Vagina (tissue), 2 donors: ENCODE results near the gene EIPR1. TPM values are rescaled to one million over a fixed set of nuclear protein-coding genes. Genes with fewer than 3 reads are reported as not detected.

Experiments
- DNase-seq, 2 donors: peaks; one replicate each; pipeline ENCODE4 v3.0.0-alpha.2; 2017; ENCODE audit errors: extremely low spot score in 2 of 2
- H3K27ac ChIP-seq: fragments of 200-600 bp; sonication (generic); one replicate; pipeline ENCODE4 v1.5.1; 2019
- H3K27me3 ChIP-seq: fragments of 200-600 bp; sonication (generic); one replicate; pipeline ENCODE4 v1.5.1; 2019
- H3K36me3 ChIP-seq, 2 donors: fragments of 200-600 bp; sonication (generic); one replicate each; pipeline ENCODE4 v1.5.1; 2017 to 2019
- H3K4me1 ChIP-seq: fragments of 200-600 bp; sonication (generic); one replicate; pipeline ENCODE4 v1.5.1; 2019
- H3K4me3 ChIP-seq, 2 donors: fragments of 200-600 bp; sonication (generic); 1 replicate in 1 of 2; 2 replicates in 1 of 2; pipeline ENCODE4 v1.5.1; 2016 to 2019
- H3K9me3 ChIP-seq: fragments of 200-600 bp; sonication (generic); one replicate; pipeline ENCODE4 v1.5.1; 2019
- POLR2A ChIP-seq, 2 donors: fragments of 450-650 bp; IDR thresholded peaks; one replicate each; pipeline ENCODE4 v1.6.1; 2017; ENCODE audit warnings: antibody characterized with exemption in 2 of 2, mild to moderate bottlenecking in 2 of 2, moderate library complexity in 2 of 2
- POLR2AphosphoS5 ChIP-seq, 2 donors: sonication (generic); formaldehyde crosslinking; IDR thresholded peaks; one replicate each; pipeline ENCODE4 v1.9.0; 2017; ENCODE audit warnings: antibody characterized with exemption in 2 of 2, mild to moderate bottlenecking in 2 of 2, low read depth in 1 of 2; ENCODE audit not compliant: insufficient read depth in 1 of 2
- intact Hi-C: fragments of 100-400 bp; cut with DNase I; formaldehyde crosslinking; loops from one replicate; pipeline ENCODE4 v1.15.1; 2023
- total RNA-seq: library from RNA; depleted of rRNA; stranded (reverse); fragments of >200 nt; gene quantifications from one replicate; pipeline ENCODE4 v1.2.3, GENCODE V29; 2016
- TF ChIP-seq, protein P1 (sequence below), 3 experiments: fragments of 450-650 bp in 2 of 3; fragments of 200-600 bp in 1 of 3; sonication (generic) in 1 of 3; IDR thresholded peaks; one replicate each; pipeline ENCODE4 v1.5.1; 2017 to 2019; ENCODE audit warnings: antibody characterized with exemption in 3 of 3, mild to moderate bottlenecking in 2 of 3, moderate library complexity in 2 of 3

The EIPR1 gene
- total RNA-seq, 1 donor from 2014 or later: 39.8 TPM

GRCh38 chr2:3264010-3264744 lies 113.4 kb downstream of the EIPR1 start:
- intact Hi-C loops: no loop called here

DNA sequence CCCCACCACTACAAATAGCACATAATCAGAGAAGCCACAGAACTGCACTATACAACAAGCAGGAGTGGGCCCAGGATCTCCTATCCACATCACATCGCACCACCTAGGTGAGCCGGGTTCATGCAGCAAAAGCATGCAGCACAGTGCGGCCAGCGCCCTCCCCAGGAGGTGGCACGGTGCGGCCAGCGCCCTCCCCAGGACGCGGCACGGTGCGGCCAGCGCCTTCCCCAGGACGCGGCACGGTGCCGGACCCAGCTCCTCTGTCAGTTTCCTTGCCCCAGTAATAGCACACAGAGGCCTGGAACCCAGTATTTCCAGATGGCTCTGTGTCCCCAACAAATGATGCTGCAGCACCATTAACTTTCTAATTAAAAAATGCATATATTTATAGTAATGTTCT lies 114.1 kb downstream of the EIPR1 start:
- Histone ChIP-seq H3K27me3 (no peaks in the 10 kb centered on the region), H3K27ac (no peak overlapping the region), H3K36me3 (no peaks in the 10 kb centered on the region), H3K4me1 (no peaks in the 10 kb centered on the region), H3K4me3 (no peak overlapping the region), H3K9me3 (no peaks in the 10 kb centered on the region)
- no peak for DNase-seq
- TF ChIP-seq, protein P1, sequence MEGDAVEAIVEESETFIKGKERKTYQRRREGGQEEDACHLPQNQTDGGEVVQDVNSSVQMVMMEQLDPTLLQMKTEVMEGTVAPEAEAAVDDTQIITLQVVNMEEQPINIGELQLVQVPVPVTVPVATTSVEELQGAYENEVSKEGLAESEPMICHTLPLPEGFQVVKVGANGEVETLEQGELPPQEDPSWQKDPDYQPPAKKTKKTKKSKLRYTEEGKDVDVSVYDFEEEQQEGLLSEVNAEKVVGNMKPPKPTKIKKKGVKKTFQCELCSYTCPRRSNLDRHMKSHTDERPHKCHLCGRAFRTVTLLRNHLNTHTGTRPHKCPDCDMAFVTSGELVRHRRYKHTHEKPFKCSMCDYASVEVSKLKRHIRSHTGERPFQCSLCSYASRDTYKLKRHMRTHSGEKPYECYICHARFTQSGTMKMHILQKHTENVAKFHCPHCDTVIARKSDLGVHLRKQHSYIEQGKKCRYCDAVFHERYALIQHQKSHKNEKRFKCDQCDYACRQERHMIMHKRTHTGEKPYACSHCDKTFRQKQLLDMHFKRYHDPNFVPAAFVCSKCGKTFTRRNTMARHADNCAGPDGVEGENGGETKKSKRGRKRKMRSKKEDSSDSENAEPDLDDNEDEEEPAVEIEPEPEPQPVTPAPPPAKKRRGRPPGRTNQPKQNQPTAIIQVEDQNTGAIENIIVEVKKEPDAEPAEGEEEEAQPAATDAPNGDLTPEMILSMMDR (IDR thresholded peaks at IDR 0.05): no peak
- TF ChIP-seq POLR2A (IDR thresholded peaks at IDR 0.05) (no peak), POLR2AphosphoS5 (IDR thresholded peaks at IDR 0.05; ENCODE audit: insufficient read depth in 1 of 2, low read depth in 1 of 2) (no peak)
- intact Hi-C loops: no loop called here

More at GRCh38 chr2:3264010-3264744, 113.4 kb downstream of the EIPR1 start:
- Histone ChIP-seq H3K27ac (no peak overlapping the region), H3K36me3 (no peaks in the 10 kb centered on the region), H3K27me3 (no peaks in the 10 kb centered on the region), H3K4me3 (no peak overlapping the region), H3K4me1 (no peaks in the 10 kb centered on the region), H3K9me3 (no peaks in the 10 kb centered on the region)
- DNase-seq: no peak
- TF ChIP-seq POLR2AphosphoS5 (IDR thresholded peaks at IDR 0.05; ENCODE audit: insufficient read depth in 1 of 2, low read depth in 1 of 2): no peak
- TF ChIP-seq POLR2A (IDR thresholded peaks at IDR 0.05): no peak
- TF ChIP-seq, protein P1 (IDR thresholded peaks at IDR 0.05): no peak

- no peak overlapping the region for H3K27ac ChIP-seq
- no peaks in the 10 kb centered on the region for H3K27me3 ChIP-seq
- no peak overlapping the region for H3K4me3 ChIP-seq
- TF ChIP-seq POLR2AphosphoS5 (IDR thresholded peaks at IDR 0.05; ENCODE audit: insufficient read depth in 1 of 2, low read depth in 1 of 2) (no peak), POLR2A (IDR thresholded peaks at IDR 0.05) (no peak)
- TF ChIP-seq, protein P1 (IDR thresholded peaks at IDR 0.05): no peak
- H3K36me3 ChIP-seq: no peaks in the 10 kb centered on the region
- no peaks in the 10 kb centered on the region for H3K4me1 ChIP-seq
- DNase-seq: no peak
- no peaks in the 10 kb centered on the region for H3K9me3 ChIP-seq
- intact Hi-C loops: no loop called here
These were observed 114.9 kb downstream of the EIPR1 start for GRCh38 chr2:3262437-3263388.

DNA sequence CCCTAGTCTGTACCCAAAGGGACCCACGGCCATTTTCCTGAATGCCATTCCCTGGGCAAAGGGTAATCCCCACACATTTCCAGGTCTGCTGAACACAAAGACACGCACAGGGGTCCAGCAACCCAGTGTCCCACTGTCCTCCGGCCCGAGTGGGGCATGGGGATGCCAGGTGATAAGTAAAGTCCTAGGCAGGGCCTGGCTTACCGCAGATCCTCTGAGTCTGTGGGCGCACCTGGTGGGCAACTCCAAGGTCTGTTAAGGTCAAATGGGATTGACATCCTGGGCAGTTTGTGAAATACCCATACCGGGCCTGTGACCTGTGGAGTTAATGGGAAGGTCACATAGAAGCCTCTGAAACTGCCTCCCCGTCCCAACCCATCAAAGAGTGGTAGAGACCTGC lies 116.1 kb downstream of the EIPR1 start:
- TF ChIP-seq, protein P1 (IDR thresholded peaks at IDR 0.05): no peak
- TF ChIP-seq POLR2AphosphoS5 (IDR thresholded peaks at IDR 0.05; ENCODE audit: insufficient read depth in 1 of 2, low read depth in 1 of 2) (no peak), POLR2A (IDR thresholded peaks at IDR 0.05) (no peak)
- H3K36me3 ChIP-seq: no peaks in the 10 kb centered on the region
- DNase-seq: no peak
- no peaks in the 10 kb centered on the region for H3K27me3 ChIP-seq
- no peaks in the 10 kb centered on the region for H3K4me1 ChIP-seq
- no peak overlapping the region for H3K4me3 ChIP-seq
- intact Hi-C loops: no loop called here
- H3K27ac ChIP-seq: no peak overlapping the region
- H3K9me3 ChIP-seq: no peaks in the 10 kb centered on the region
